Esophagus muscularis mucosa (tissue), 4 donors: Measurements from ENCODE around the gene HDLBP. TPM values are rescaled to one million over a fixed set of nuclear protein-coding genes. Genes with fewer than 3 reads are reported as not detected.

Source experiments
- DNase-seq: peaks from one replicate; pipeline ENCODE4 v3.0.0-alpha.2; 2017; ENCODE audit errors: extremely low spot score
- H3K27ac ChIP-seq, 4 donors: fragments of 200-600 bp; sonication (generic); replicated peaks in 1 of 4; 1 replicate in 3 of 4; 2 replicates in 1 of 4; pipeline ENCODE4 v1.5.1; 2016 to 2019; ENCODE audit warnings: mild to moderate bottlenecking in 1 of 4
- H3K27me3 ChIP-seq, 4 donors: fragments of 200-600 bp; sonication (generic); one replicate each; pipeline versions ENCODE4 v1.5.1 to v1.6.0; 2016 to 2019
- H3K36me3 ChIP-seq, 4 donors: fragments of 200-600 bp; sonication (generic); one replicate each; pipeline ENCODE4 v1.5.1; 2016 to 2019
- H3K4me1 ChIP-seq, 4 donors: fragments of 200-600 bp; sonication (generic); one replicate each; pipeline ENCODE4 v1.5.1; 2016 to 2019
- H3K4me3 ChIP-seq, 4 donors: fragments of 200-600 bp; sonication (generic); 1 replicate in 2 of 4; 2 replicates in 2 of 4; pipeline ENCODE4 v1.5.1; 2016 to 2019; ENCODE audit warnings: mild to moderate bottlenecking in 4 of 4, moderate library complexity in 1 of 4
- H3K9me3 ChIP-seq, 4 donors: fragments of 200-600 bp; sonication (generic); 1 replicate in 3 of 4; 2 replicates in 1 of 4; pipeline ENCODE4 v1.5.1; 2016 to 2019
- CTCF ChIP-seq, 3 experiments: fragments of 200-600 bp in 2 of 3; fragments of 450-650 bp in 1 of 3; sonication (generic) in 2 of 3; IDR thresholded peaks; one replicate each; pipeline ENCODE4 v1.5.1; 2017 to 2019; ENCODE audit warnings: antibody characterized with exemption in 3 of 3, mild to moderate bottlenecking in 2 of 3, moderate library complexity in 1 of 3
- EP300 ChIP-seq: sonication (generic); formaldehyde crosslinking; IDR thresholded peaks from one replicate; pipeline ENCODE4 v1.6.1; 2017; ENCODE audit warnings: antibody characterized with exemption
- POLR2A ChIP-seq: fragments of 450-650 bp; IDR thresholded peaks from one replicate; pipeline ENCODE4 v1.6.1; 2017; ENCODE audit warnings: antibody characterized with exemption, moderate library complexity, mild to moderate bottlenecking, low read depth
- POLR2AphosphoS5 ChIP-seq, 2 donors: sonication (generic); formaldehyde crosslinking; IDR thresholded peaks; one replicate each; pipeline ENCODE4 v1.6.1; 2017; ENCODE audit warnings: antibody characterized with exemption in 2 of 2
- WGBS: methylation state at CpG from one replicate; pipeline ENCODE4 v1.1.5; 2018; 5-methylcytosine and 5-hydroxymethylcytosine counted together
- intact Hi-C: fragments of 100-400 bp; cut with DNase I; formaldehyde crosslinking; loops from one replicate; pipeline ENCODE4 v1.15.1; 2023
- total RNA-seq, 4 donors: library from RNA; depleted of rRNA; stranded (reverse); fragments of >200 nt; gene quantifications; one replicate each; pipeline versions ENCODE4 v1.1.0 to v1.2.1, GENCODE V29; 2016

HDLBP gene
- total RNA-seq, 4 donors from 2014 or later, result 263 to 479 (median 304) TPM

GRCh38 chr2:241274127-241274526, 41.3 kb downstream of the HDLBP start:
- H3K4me3 ChIP-seq, result no peak overlapping the region
- WGBS, result 85% methylated on average over 5 of the region's 5 CpGs
- intact Hi-C loops, result no loop called here

GRCh38 chr2:241273210-241274020, 42.1 kb downstream of the HDLBP start:
- intact Hi-C loops, result no loop called here
- Histone ChIP-seq H3K9me3 (no peaks in the 10 kb centered on the region), H3K27me3 (no peaks in the 10 kb centered on the region), H3K4me3 (peak overlapping the region; percentile 72 to 100 (median 96)), H3K4me1 (peaks cover 33 to 49% (median 44%) of the 10 kb centered on the region in 4 donors), H3K36me3 (peaks cover 0 to 8% (median under 1%) of the 10 kb centered on the region in 4 donors), H3K27ac (peak overlapping the region; percentile 90 to 99 (median 98))
- TF ChIP-seq EP300 (no peak), POLR2A (no peak), POLR2AphosphoS5 (IDR thresholded peaks at IDR 0.05) (no peak), CTCF (IDR thresholded peaks at IDR 0.05) (no peak)
- 54% methylated on average over 19 of the region's 21 CpGs for WGBS
- peak; percentile 72 for DNase-seq

More at GRCh38 chr2:241274127-241274526, 41.3 kb downstream of the HDLBP start:
- no peaks in the 10 kb centered on the region for H3K9me3 ChIP-seq
- H3K4me1 ChIP-seq, result peaks cover 28 to 42% (median 37%) of the 10 kb centered on the region in 4 donors
- peaks cover 0 to 2% (median 0%) of the 10 kb centered on the region in 4 donors for H3K36me3 ChIP-seq
- TF ChIP-seq POLR2AphosphoS5 (IDR thresholded peaks at IDR 0.05) (no peak), POLR2A (no peak), EP300 (no peak), CTCF (IDR thresholded peaks at IDR 0.05) (no peak)
- peak overlapping the region in 1 of 4 donors; percentile 99 for H3K27ac ChIP-seq
- no peaks in the 10 kb centered on the region for H3K27me3 ChIP-seq
- DNase-seq, result peak; percentile 89

GRCh38 chr2:241272303-241273209, 42.9 kb downstream of the HDLBP start:
- 5% methylated on average over 10 of the region's 102 CpGs for WGBS
- peak; percentile 94 for DNase-seq
- peaks cover 33 to 53% (median 48%) of the 10 kb centered on the region in 4 donors for H3K4me1 ChIP-seq
- peak overlapping the region; percentile 90 to 99 (median 98) for H3K27ac ChIP-seq
- peak overlapping the region; percentile 72 to 100 (median 96) for H3K4me3 ChIP-seq
- no peaks in the 10 kb centered on the region for H3K9me3 ChIP-seq
- H3K36me3 ChIP-seq, result peaks cover 0 to 17% (median 8%) of the 10 kb centered on the region in 4 donors
- TF ChIP-seq EP300 (no peak), POLR2AphosphoS5 (IDR thresholded peaks at IDR 0.05) (peak; percentile 66 to 85), CTCF (IDR thresholded peaks at IDR 0.05) (peak in 1 of 3 experiments; percentile 8), POLR2A (no peak)
- intact Hi-C loops, result no loop called here
- H3K27me3 ChIP-seq, result no peaks in the 10 kb centered on the region

GRCh38 chr2:241271706-241272302, 43.7 kb downstream of the HDLBP start:
- Histone ChIP-seq H3K4me1 (peaks cover 33 to 58% (median 49%) of the 10 kb centered on the region in 4 donors), H3K27ac (peak overlapping the region; percentile 90 to 99 (median 98)), H3K27me3 (no peaks in the 10 kb centered on the region), H3K4me3 (peak overlapping the region; percentile 72 to 100 (median 96)), H3K36me3 (peaks cover under 1 to 24% (median 14%) of the 10 kb centered on the region in 4 donors), H3K9me3 (no peaks in the 10 kb centered on the region)
- DNase-seq, result peak; percentile 96
- intact Hi-C loops, result loop anchor here (2.0 kb wide), 1 partner anchor 45 kb away; no protein-coding TSS in a partner anchor
- under 1% methylated on average over 14 of the region's 37 CpGs for WGBS
- TF ChIP-seq POLR2AphosphoS5 (IDR thresholded peaks at IDR 0.05) (peak; percentile 58 to 88), POLR2A (no peak)
